Measurements from ENCODE around the gene TIGD4.
"Not testable (repeated sequence)": the region's sequence is repeated elsewhere in the genome, so short reads cannot be mapped to it uniquely, and the experiment has no call there.

The TIGD4 gene

DNA sequence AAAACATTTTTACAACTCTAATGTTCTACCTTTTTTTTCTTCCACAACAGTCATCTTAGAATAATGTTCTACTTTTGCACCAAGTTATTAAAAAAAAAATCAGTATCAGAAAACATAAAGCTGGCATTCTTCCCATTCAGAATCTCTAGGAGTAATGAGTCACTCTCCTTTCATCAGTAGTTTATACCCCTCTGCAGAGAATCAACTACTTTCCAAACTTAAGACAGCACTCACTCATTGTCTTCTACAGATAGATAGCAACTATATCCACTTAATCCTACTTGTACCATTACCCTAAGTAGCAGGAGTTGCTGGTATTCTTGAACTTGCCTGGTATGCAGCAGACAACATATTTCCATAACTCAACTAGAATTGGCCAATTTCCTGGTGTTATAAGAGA lies 3.2 kb downstream of the TIGD4 start:
- no peaks in the 10 kb centered on the region for H3K4me1 ChIP-seq
- no peak for DNase-seq
- TF ChIP-seq, protein P1, sequence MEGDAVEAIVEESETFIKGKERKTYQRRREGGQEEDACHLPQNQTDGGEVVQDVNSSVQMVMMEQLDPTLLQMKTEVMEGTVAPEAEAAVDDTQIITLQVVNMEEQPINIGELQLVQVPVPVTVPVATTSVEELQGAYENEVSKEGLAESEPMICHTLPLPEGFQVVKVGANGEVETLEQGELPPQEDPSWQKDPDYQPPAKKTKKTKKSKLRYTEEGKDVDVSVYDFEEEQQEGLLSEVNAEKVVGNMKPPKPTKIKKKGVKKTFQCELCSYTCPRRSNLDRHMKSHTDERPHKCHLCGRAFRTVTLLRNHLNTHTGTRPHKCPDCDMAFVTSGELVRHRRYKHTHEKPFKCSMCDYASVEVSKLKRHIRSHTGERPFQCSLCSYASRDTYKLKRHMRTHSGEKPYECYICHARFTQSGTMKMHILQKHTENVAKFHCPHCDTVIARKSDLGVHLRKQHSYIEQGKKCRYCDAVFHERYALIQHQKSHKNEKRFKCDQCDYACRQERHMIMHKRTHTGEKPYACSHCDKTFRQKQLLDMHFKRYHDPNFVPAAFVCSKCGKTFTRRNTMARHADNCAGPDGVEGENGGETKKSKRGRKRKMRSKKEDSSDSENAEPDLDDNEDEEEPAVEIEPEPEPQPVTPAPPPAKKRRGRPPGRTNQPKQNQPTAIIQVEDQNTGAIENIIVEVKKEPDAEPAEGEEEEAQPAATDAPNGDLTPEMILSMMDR (IDR thresholded peaks at IDR 0.05; ENCODE audit: low read depth, low read length): no peak

DNA sequence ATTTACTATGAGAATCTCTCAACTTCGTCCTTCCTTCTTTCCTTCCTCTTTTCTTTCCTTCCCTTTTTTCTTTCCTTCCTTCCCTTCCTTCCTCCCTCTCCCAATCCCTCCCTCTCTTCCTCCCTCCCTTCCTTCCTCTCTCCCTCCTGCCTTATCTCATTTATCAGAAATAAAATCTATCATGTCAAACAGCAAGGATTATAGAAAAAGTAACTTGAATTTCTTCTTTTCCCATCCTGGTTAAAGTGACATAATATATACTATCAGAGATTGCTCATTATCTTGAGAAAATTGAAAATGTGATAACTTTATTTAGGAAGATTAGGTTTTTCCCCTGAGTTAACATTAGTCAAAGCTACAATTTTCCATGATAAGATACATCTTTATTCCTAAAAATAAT lies 5.6 kb downstream of the TIGD4 start:
- Histone ChIP-seq H3K9me3 (no peaks in the 10 kb centered on the region), H3K36me3 (no peaks in the 10 kb centered on the region), H3K27me3 (no peaks in the 10 kb centered on the region), H3K4me1 (no peaks in the 10 kb centered on the region), H3K4me3 (ENCODE audit: low read depth, low read length) (no peak overlapping the region)
- DNase-seq: no peak
- TF ChIP-seq, protein P1 (IDR thresholded peaks at IDR 0.05; ENCODE audit: low read depth, low read length): no peak

More for the DNA sequence above, 3.2 kb downstream of the TIGD4 start:
- H3K36me3 ChIP-seq: no peaks in the 10 kb centered on the region
- H3K4me3 ChIP-seq (ENCODE audit: low read depth, low read length): no peak overlapping the region
- no peaks in the 10 kb centered on the region for H3K27me3 ChIP-seq
- H3K9me3 ChIP-seq: no peaks in the 10 kb centered on the region

DNA sequence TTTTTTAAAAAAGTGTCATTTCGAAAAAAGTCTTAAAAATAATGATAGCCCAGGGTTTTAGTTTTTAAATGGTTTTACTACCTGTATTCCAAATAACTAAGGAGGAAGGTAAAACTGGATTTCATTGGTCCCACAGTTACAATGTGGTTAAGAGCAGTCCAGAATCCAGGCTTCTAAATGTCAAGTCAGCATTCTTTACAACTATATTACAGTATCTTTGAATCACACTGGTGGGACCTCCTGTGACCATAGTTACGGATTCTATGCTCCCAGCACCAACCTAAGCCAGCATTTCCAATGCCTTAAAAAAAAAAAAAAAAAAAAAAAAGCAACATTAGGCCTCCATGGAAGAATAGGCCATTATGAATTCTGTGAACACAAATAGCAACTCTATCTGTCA lies 6.2 kb downstream of the TIGD4 start:
- no peaks in the 10 kb centered on the region for H3K4me1 ChIP-seq
- H3K4me3 ChIP-seq (ENCODE audit: low read depth, low read length): no peak overlapping the region
- no peaks in the 10 kb centered on the region for H3K36me3 ChIP-seq
- DNase-seq: no peak
- H3K9me3 ChIP-seq: no peaks in the 10 kb centered on the region
- H3K27me3 ChIP-seq: no peaks in the 10 kb centered on the region
- TF ChIP-seq, protein P1 (IDR thresholded peaks at IDR 0.05; ENCODE audit: low read depth, low read length): no peak

DNA sequence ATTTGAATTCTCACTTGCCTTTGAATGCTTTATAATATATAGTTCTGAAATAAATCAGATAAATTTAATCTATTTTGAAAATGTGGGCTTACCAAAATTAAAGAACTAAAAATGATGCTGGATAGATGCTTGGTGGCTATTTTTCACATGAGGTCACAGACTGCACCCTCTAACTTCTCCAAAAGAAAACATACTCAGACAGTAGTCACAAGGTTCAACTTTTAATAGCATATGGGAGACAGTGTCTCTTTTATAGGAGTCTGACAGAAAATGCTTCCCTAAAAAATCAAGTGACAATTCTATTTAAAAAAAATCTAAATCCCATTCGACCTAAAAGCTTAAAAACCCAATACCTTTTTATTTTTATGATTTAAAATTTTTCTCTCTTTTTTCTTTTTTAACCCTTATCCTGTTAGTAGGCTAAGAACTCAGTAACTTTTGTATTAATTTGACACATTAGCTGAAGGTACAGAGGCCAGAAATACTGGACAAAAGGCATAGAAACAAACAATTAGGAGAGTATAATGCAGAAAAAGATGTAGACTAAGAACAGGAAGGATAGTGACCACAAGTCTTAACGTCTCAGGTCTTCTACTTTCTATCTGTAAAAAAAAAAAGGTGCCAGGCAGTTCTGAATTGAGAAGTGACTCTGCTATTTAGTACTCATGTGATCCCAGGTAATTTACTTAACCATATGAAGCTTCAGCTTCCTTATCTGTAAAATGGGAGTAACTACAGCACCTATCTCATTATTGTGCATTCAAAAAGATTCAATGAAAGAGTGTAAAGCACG lies 7.6 kb downstream of the TIGD4 start:
- Histone ChIP-seq H3K4me1 (no peaks in the 10 kb centered on the region), H3K9me3 (no peaks in the 10 kb centered on the region), H3K36me3 (no peaks in the 10 kb centered on the region), H3K4me3 (ENCODE audit: low read depth, low read length) (no peak overlapping the region), H3K27me3 (no peaks in the 10 kb centered on the region)
- TF ChIP-seq, protein P1 (IDR thresholded peaks at IDR 0.05; ENCODE audit: low read depth, low read length): no peak
- DNase-seq: no peak

DNA sequence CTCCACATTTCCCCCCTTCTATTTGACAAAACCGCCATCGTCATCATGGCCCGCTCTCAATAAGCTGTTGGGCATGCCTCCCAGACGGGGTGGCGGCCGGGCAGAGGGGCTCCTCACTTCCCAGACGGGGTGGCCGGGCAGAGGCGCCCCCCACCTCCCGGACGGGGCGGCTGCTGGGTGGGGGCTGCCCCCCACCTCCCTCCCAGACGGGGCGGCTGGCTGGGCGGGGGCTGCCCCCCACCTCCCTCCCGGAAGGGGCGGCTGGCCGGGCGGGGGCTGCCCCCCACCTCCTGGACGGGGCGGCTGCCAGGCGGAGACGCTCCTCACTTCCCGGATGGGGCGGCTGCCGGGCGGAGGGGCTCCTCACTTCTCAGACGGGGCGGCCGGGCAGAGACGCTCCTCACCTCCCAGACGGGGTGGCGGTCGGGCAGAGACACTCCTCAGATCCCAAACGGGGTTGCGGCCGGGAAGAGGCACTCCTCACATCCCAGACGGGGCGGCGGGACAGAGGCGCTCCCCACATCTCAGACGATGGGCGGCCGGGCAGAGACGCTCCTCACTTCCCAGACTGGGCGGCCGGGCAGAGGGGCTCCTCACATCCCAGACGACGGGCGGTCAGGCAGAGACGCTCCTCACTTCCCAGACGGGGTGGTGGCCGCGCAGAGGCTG lies 14.3 kb downstream of the TIGD4 start:
- not testable (repeated sequence) for H3K27me3 ChIP-seq; H3K9me3 ChIP-seq; H3K36me3 ChIP-seq; H3K4me3 ChIP-seq (ENCODE audit: low read depth, low read length); DNase-seq; H3K4me1 ChIP-seq

DNA sequence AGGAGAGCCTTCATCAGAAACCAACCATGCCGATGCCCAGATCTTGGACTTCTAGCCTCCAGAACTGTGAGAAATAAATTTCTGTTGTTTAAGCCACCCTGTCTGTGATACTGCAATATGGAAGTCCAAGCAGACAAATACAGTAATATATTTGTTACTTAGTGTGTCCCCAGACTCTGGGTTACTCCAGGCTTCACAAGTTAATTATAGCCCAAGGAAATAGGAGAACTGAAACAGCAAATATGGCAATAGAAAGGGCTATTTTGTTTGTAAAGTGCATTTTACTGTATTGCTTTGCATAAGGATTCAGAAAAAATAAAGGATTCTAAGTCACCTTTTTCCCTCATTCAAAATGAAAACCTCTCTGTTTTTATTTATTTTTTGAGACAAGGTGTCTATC lies 15.7 kb downstream of the TIGD4 start:
- TF ChIP-seq, protein P1 (IDR thresholded peaks at IDR 0.05; ENCODE audit: low read depth, low read length): no peak
- Histone ChIP-seq H3K9me3 (no peaks in the 10 kb centered on the region), H3K27me3 (no peaks in the 10 kb centered on the region), H3K36me3 (no peaks in the 10 kb centered on the region), H3K4me1 (no peaks in the 10 kb centered on the region), H3K4me3 (ENCODE audit: low read depth, low read length) (no peak overlapping the region)
- no peak for DNase-seq

All from BE2C (cell line).